H9 (cell line): ENCODE results near the gene PPL. TPM values are rescaled to one million over a fixed set of nuclear protein-coding genes. Genes with fewer than 3 reads are reported as not detected.

Source experiments
- DNase-seq: peaks from one replicate; pipeline ENCODE4 v3.0.0-alpha.2; 2017
- H2AFZ ChIP-seq: one replicate; pipeline ENCODE4 v1.6.1; 2013; ENCODE audit warnings: mild to moderate bottlenecking, low read length, control low read depth, moderate library complexity
- H2AK5ac ChIP-seq: 2 replicates; pipeline ENCODE4 v1.6.1; 2013; ENCODE audit warnings: low read length, control low read depth, mixed read lengths; ENCODE audit not compliant: insufficient read length
- H2BK120ac ChIP-seq: one replicate; pipeline ENCODE4 v1.6.1; 2013; ENCODE audit warnings: low read depth, mild to moderate bottlenecking, low read length, control low read depth, inconsistent platforms; ENCODE audit not compliant: poor library complexity, severe bottlenecking
- H2BK12ac ChIP-seq: 2 replicates; pipeline ENCODE4 v1.6.1; 2013; ENCODE audit warnings: low read length, control low read depth, mixed read lengths, low read depth; ENCODE audit not compliant: insufficient read length
- H2BK15ac ChIP-seq: 2 replicates; pipeline ENCODE4 v1.6.1; 2013; ENCODE audit warnings: low read depth, low read length, control low read depth
- H2BK20ac ChIP-seq: one replicate; pipeline ENCODE4 v1.6.1; 2013; ENCODE audit warnings: low read depth, mild to moderate bottlenecking, low read length, control low read depth, inconsistent platforms; ENCODE audit not compliant: poor library complexity, severe bottlenecking
- H2BK5ac ChIP-seq: 2 replicates; pipeline ENCODE4 v1.6.1; 2013; ENCODE audit warnings: low read length, control low read depth, mixed read lengths; ENCODE audit not compliant: insufficient read length
- H3K14ac ChIP-seq: 2 replicates; pipeline ENCODE4 v1.6.1; 2013; ENCODE audit warnings: low read length, control low read depth; ENCODE audit not compliant: insufficient read depth
- H3K18ac ChIP-seq: 2 replicates; pipeline ENCODE4 v1.6.1; 2013; ENCODE audit warnings: low read depth, mild to moderate bottlenecking, mixed read lengths, low read length, control low read depth; ENCODE audit not compliant: insufficient read length
- H3K23ac ChIP-seq: 2 replicates; pipeline ENCODE4 v1.6.1; 2013; ENCODE audit warnings: low read length, control low read depth, mixed read lengths, low read depth; ENCODE audit not compliant: insufficient read length
- H3K23me2 ChIP-seq: 2 replicates; pipeline ENCODE4 v1.6.1; 2013; ENCODE audit warnings: low read depth, mild to moderate bottlenecking, mixed read lengths, low read length, control low read depth; ENCODE audit not compliant: insufficient read length, poor library complexity, severe bottlenecking
- H3K27ac ChIP-seq: 2 replicates; pipeline ENCODE4 v1.5.1; 2013; ENCODE audit warnings: low read length, control low read depth, mixed read lengths, low read depth; ENCODE audit not compliant: insufficient read length
- H3K27me3 ChIP-seq: 2 replicates; pipeline ENCODE4 v1.6.1; 2013; ENCODE audit warnings: low read length, control low read depth, inconsistent platforms; ENCODE audit not compliant: insufficient read depth
- H3K4ac ChIP-seq: 2 replicates; pipeline ENCODE4 v1.6.1; 2013; ENCODE audit warnings: low read depth, mild to moderate bottlenecking, control low read depth, inconsistent platforms, low read length, moderate library complexity
- H3K4me1 ChIP-seq: 2 replicates; pipeline ENCODE4 v1.6.1; 2013; ENCODE audit warnings: low read length, control low read depth, inconsistent platforms; ENCODE audit not compliant: insufficient read depth
- H3K4me2 ChIP-seq: 2 replicates; pipeline ENCODE4 v1.6.1; 2013; ENCODE audit warnings: low read length, control low read depth, mixed read lengths; ENCODE audit not compliant: insufficient read length, insufficient read depth
- H3K56ac ChIP-seq: 2 replicates; pipeline ENCODE4 v1.6.1; 2013; ENCODE audit warnings: low read depth, mild to moderate bottlenecking, mixed read lengths, low read length, control low read depth; ENCODE audit not compliant: insufficient read length
- H3K79me1 ChIP-seq: 2 replicates; pipeline ENCODE4 v1.6.1; 2013; ENCODE audit warnings: low read depth, mild to moderate bottlenecking, moderate library complexity, low read length, control low read depth, inconsistent platforms; ENCODE audit not compliant: insufficient read depth, poor library complexity, severe bottlenecking
- H3K79me2 ChIP-seq: 2 replicates; pipeline ENCODE4 v1.6.1; 2013; ENCODE audit warnings: low read length, control low read depth, inconsistent platforms; ENCODE audit not compliant: insufficient read depth
- H3K9ac ChIP-seq: 2 replicates; pipeline ENCODE4 v1.6.1; 2013; ENCODE audit warnings: low read length, control low read depth, mixed read lengths; ENCODE audit not compliant: insufficient read length; ENCODE audit errors: extremely low read depth
- H3K9me3 ChIP-seq: one replicate; pipeline ENCODE4 v1.6.1; 2013; ENCODE audit warnings: low read depth, low read length, inconsistent platforms; ENCODE audit not compliant: control insufficient read depth
- H3T11ph ChIP-seq: one replicate; pipeline ENCODE4 v1.6.1; 2013; ENCODE audit warnings: mild to moderate bottlenecking, low read length, control low read depth, inconsistent platforms
- H4K20me1 ChIP-seq: one replicate; pipeline ENCODE4 v1.6.1; 2013; ENCODE audit not compliant: control insufficient read depth, insufficient read length, insufficient read depth
- H4K5ac ChIP-seq: 2 replicates; pipeline ENCODE4 v1.6.1; 2013; ENCODE audit warnings: low read depth, mild to moderate bottlenecking, mixed read lengths, low read length, control low read depth; ENCODE audit not compliant: insufficient read length
- H4K8ac ChIP-seq: replicated peaks from 2 replicates; pipeline ENCODE4 v1.6.1; 2013; ENCODE audit warnings: low read length, control low read depth, mixed read lengths, low read depth; ENCODE audit not compliant: insufficient read length
- H4K91ac ChIP-seq: 2 replicates; pipeline ENCODE4 v1.6.1; 2013; ENCODE audit warnings: low read depth, mild to moderate bottlenecking, moderate library complexity, mixed read lengths, low read length, control low read depth; ENCODE audit not compliant: insufficient read length
- H3K27ac Mint-ChIP-seq, 3 experiments: 2 replicates in 2 of 3; 3 replicates in 1 of 3; pipeline ENCODE4 v1.8.0; 2020 to 2021; ENCODE audit warnings: mixed read lengths in 3 of 3, mild to moderate bottlenecking in 1 of 3, moderate library complexity in 1 of 3
- H3K27me3 Mint-ChIP-seq: 2 replicates; pipeline ENCODE4 v1.8.0; 2021; ENCODE audit warnings: low read depth, mild to moderate bottlenecking, moderate library complexity, mixed read lengths
- H3K36me3 Mint-ChIP-seq, 3 experiments: 2 replicates in 2 of 3; 3 replicates in 1 of 3; pipeline ENCODE4 v1.8.0; 2020 to 2021; ENCODE audit warnings: low read depth in 3 of 3, mixed read lengths in 3 of 3; ENCODE audit not compliant: insufficient read depth in 1 of 3
- H3K4me1 Mint-ChIP-seq, 2 experiments: 2 replicates each; pipeline ENCODE4 v1.8.0; 2020; ENCODE audit warnings: mixed read lengths in 2 of 2
- H3K4me3 Mint-ChIP-seq, 2 experiments: 2 replicates in 1 of 2; 3 replicates in 1 of 2; pipeline ENCODE4 v1.8.0; 2020 to 2021; ENCODE audit warnings: mild to moderate bottlenecking in 2 of 2, mixed read lengths in 2 of 2, moderate library complexity in 1 of 2
- H3K9me3 Mint-ChIP-seq, 2 experiments: 2 replicates in 1 of 2; 3 replicates in 1 of 2; pipeline ENCODE4 v1.8.0; 2020; ENCODE audit warnings: mild to moderate bottlenecking in 2 of 2, mixed read lengths in 2 of 2, moderate library complexity in 1 of 2
- CTCF ChIP-seq: fragments of 200-600 bp; sonication (generic); conservative IDR thresholded peaks from 3 replicates; pipeline ENCODE4 v1.8.0; 2021; ENCODE audit warnings: antibody characterized with exemption, mild to moderate bottlenecking
- WGBS: extraction: QIAGEN DNeasy Blood & Tissue Kit; methylation state at CpG from one replicate; pipeline ENCODE4 v1.1.7; 2013; ENCODE audit warnings: missing lambda C conversion rate, low lambda C conversion rate, mixed read lengths; ENCODE audit not compliant: insufficient read length; ENCODE audit errors: extremely low coverage; 5-methylcytosine and 5-hydroxymethylcytosine counted together
- total RNA-seq: library from RNA; stranded (reverse); gene quantifications from 2 replicates; pipeline ENCODE4 v1.2.1, GENCODE V29; 2021

PPL gene
- total RNA-seq, 1 experiment from 2014 or later = 29.2 TPM

- H3K27me3 Mint-ChIP-seq = peaks cover 45% of the 10 kb centered on the region
Observed at GRCh38 chr16:4984174-4984990, 47.4 kb upstream of the PPL start.

More at GRCh38 chr16:4984174-4984990, 47.4 kb upstream of the PPL start:
- Histone ChIP-seq H3K23ac (no peak overlapping the region), H3K79me2 (no peaks in the 10 kb centered on the region), H2AFZ (no peak overlapping the region), H4K20me1 (no peaks in the 10 kb centered on the region), H4K5ac (no peak overlapping the region), H3K4me2 (no peak overlapping the region), H4K8ac (no peak overlapping the region), H4K91ac (no peak overlapping the region), H2BK15ac (no peak overlapping the region), H3K14ac (no peak overlapping the region), H3K4me1 (no peaks in the 10 kb centered on the region), H3K4ac (no peak overlapping the region), H2BK20ac (no peak overlapping the region), H3K9me3 (no peaks in the 10 kb centered on the region), H3K23me2 (peaks cover 5% of the 10 kb centered on the region), H3K56ac (no peak overlapping the region), H3K18ac (no peak overlapping the region), H2BK5ac (no peak overlapping the region), H3K27me3 (peaks cover 2% of the 10 kb centered on the region; the same call in 1 of the 2 replicates), H2BK120ac (no peak overlapping the region), H3T11ph (no peak overlapping the region), H3K27ac (no peak overlapping the region), H2BK12ac (no peak overlapping the region), H2AK5ac (no peak overlapping the region), H3K79me1 (no peaks in the 10 kb centered on the region), H3K9ac (no peak overlapping the region)
- DNase-seq = no peak
- peaks cover 0 to 7% of the 10 kb centered on the region in 2 experiments; a peak in 2 of 4 replicates for H3K4me1 Mint-ChIP-seq
- no peak for TF ChIP-seq CTCF
- H3K36me3 Mint-ChIP-seq = peaks cover 0 to 3% (median 2%) of the 10 kb centered on the region in 3 experiments; a peak in 3 of 7 replicates
- H3K4me3 Mint-ChIP-seq = no peak overlapping the region
- H3K27ac Mint-ChIP-seq = no peak overlapping the region
- H3K9me3 Mint-ChIP-seq = no peaks in the 10 kb centered on the region; a peak in 2 of 5 replicates
- WGBS = no CpG with 5 or more reads among the region's 5 CpGs
